CD4-positive, alpha-beta T cell (primary cell): Measurements from ENCODE around the gene DOCK8. TPM values are rescaled to one million over a fixed set of nuclear protein-coding genes. Genes with fewer than 3 reads are reported as not detected.

Experiments used
- ATAC-seq: fragments of 200-7000 bp; cut with Tn5 transposase; one replicate; pipeline ENCODE4 v1.10.0; 2022; ENCODE audit warnings: mild to moderate bottlenecking; ENCODE audit not compliant: poor library complexity
- CTCF ChIA-PET: fragments of 350-600 bp; sonication (Branson Sonifier 250); formaldehyde crosslinking; loops from one replicate; lab custom pipeline; 2021; ENCODE audit warnings: antibody characterized with exemption, inconsistent platforms; lab: Charles Lee
- POLR2A ChIA-PET: fragments of 350-600 bp; sonication (Branson Sonifier 250); formaldehyde crosslinking; loops from one replicate; lab custom pipeline; 2021; ENCODE audit warnings: antibody characterized with exemption, inconsistent platforms; lab: Charles Lee
- DNase-seq, 14 experiments: peaks; one replicate each; pipeline ENCODE4 v3.0.0-alpha.2; 2013 to 2020; ENCODE audit warnings: mixed read lengths in 2 of 14
- H3K27ac ChIP-seq, 2 donors: one replicate each; pipeline versions ENCODE4 v1.5.1 to v1.7.0; 2013; ENCODE audit warnings: low read length in 2 of 2, low read depth in 1 of 2, mild to moderate bottlenecking in 1 of 2
- H3K27me3 ChIP-seq, 2 experiments: 1 replicate in 1 of 2; 2 replicates in 1 of 2; pipeline versions ENCODE4 v1.6.1 to v1.7.0; 2013; ENCODE audit warnings: low read length in 2 of 2, control low read depth in 1 of 2, mild to moderate bottlenecking in 1 of 2, moderate library complexity in 1 of 2; ENCODE audit not compliant: insufficient read depth in 2 of 2, control insufficient read depth in 1 of 2
- H3K36me3 ChIP-seq: one replicate; pipeline ENCODE4 v1.6.1; 2013; ENCODE audit warnings: low read length, control low read depth; ENCODE audit not compliant: insufficient read depth
- H3K4me1 ChIP-seq: one replicate; pipeline ENCODE4 v1.6.1; 2013; ENCODE audit warnings: low read length, control low read depth; ENCODE audit not compliant: insufficient read depth
- H3K4me3 ChIP-seq: one replicate; pipeline ENCODE4 v1.5.1; 2013; ENCODE audit warnings: mild to moderate bottlenecking, low read length, moderate library complexity
- H3K9me3 ChIP-seq, 2 experiments: 1 replicate in 1 of 2; 2 replicates in 1 of 2; pipeline versions ENCODE4 v1.6.1 to v1.7.0; 2013; ENCODE audit warnings: low read length in 2 of 2, mild to moderate bottlenecking in 2 of 2, control low read depth in 1 of 2, moderate library complexity in 1 of 2; ENCODE audit not compliant: control insufficient read depth in 1 of 2, insufficient read depth in 1 of 2
- H3K27ac Mint-ChIP-seq: one replicate; pipeline ENCODE4 v1.8.0; 2020; ENCODE audit warnings: mixed read lengths
- H3K27me3 Mint-ChIP-seq: one replicate; pipeline ENCODE4 v1.8.0; 2021; ENCODE audit warnings: mixed read lengths
- H3K36me3 Mint-ChIP-seq: one replicate; pipeline ENCODE4 v1.8.0; 2021; ENCODE audit warnings: low read depth, mixed read lengths
- H3K4me1 Mint-ChIP-seq: one replicate; pipeline ENCODE4 v1.8.0; 2021; ENCODE audit warnings: low read depth, mixed read lengths
- H3K4me3 Mint-ChIP-seq: one replicate; pipeline ENCODE4 v1.8.0; 2020; ENCODE audit warnings: mild to moderate bottlenecking, mixed read lengths
- H3K9me3 Mint-ChIP-seq: one replicate; pipeline ENCODE4 v1.8.0; 2020; ENCODE audit warnings: mixed read lengths
- CTCF ChIP-seq: fragments of 200-600 bp; IDR thresholded peaks from one replicate; pipeline ENCODE4 v1.8.0; 2022; ENCODE audit warnings: antibody characterized with exemption, mild to moderate bottlenecking
- intact Hi-C, 2 experiments: fragments of 100-400 bp; cut with DNase I in 1 of 2; cut with micrococcal nuclease in 1 of 2; formaldehyde crosslinking; loops; one replicate each; pipeline versions ENCODE4 v1.15.1 to v1.9.0; 2023 to 2025; cut with DNase I, micrococcal nuclease
- total RNA-seq, 174 experiments: library from RNA in 2 of 174; stranded (reverse) in 2 of 174; gene quantifications; one replicate each; pipeline ENCODE4 v1.2.3 and lab custom pipeline; 2021 to 2026

The DOCK8 gene
- total RNA-seq, 2 experiments from 2014 or later, result 123 to 126 TPM

- Mint-ChIP-seq H3K36me3 (peaks cover 96% of the 10 kb centered on the region), H3K9me3 (no peaks in the 10 kb centered on the region), H3K27me3 (no peaks in the 10 kb centered on the region), H3K27ac (peak overlapping the region; percentile 64), H3K4me3 (no peak overlapping the region), H3K4me1 (no peaks in the 10 kb centered on the region)
- POLR2A ChIA-PET, result no interaction called here
- DNase-seq (no peak), ATAC-seq (no peak)
- CTCF ChIA-PET, result no interaction called here
- Histone ChIP-seq H3K27me3 (no peaks in the 10 kb centered on the region), H3K4me3 (no peak overlapping the region), H3K4me1 (no peaks in the 10 kb centered on the region), H3K9me3 (no peaks in the 10 kb centered on the region), H3K27ac (no peak overlapping the region), H3K36me3 (peaks cover 98% of the 10 kb centered on the region)
- no peak for TF ChIP-seq CTCF
- intact Hi-C loops, result no loop called here
Measured at GRCh38 chr9:394347-395052, 179.8 kb downstream of the DOCK8 start.

GRCh38 chr9:396396-396795, 181.7 kb downstream of the DOCK8 start:
- Histone ChIP-seq H3K27ac (no peak overlapping the region), H3K27me3 (no peaks in the 10 kb centered on the region), H3K4me1 (no peaks in the 10 kb centered on the region), H3K4me3 (no peak overlapping the region), H3K36me3 (peaks cover 89% of the 10 kb centered on the region), H3K9me3 (no peaks in the 10 kb centered on the region)
- Mint-ChIP-seq H3K4me3 (no peak overlapping the region), H3K9me3 (no peaks in the 10 kb centered on the region), H3K4me1 (no peaks in the 10 kb centered on the region), H3K27me3 (no peaks in the 10 kb centered on the region), H3K27ac (no peak overlapping the region), H3K36me3 (peaks cover 89% of the 10 kb centered on the region)
- no peak for TF ChIP-seq CTCF
- ChIA-PET POLR2A (no interaction called here), CTCF (interaction anchor here (0.5 kb wide), 1 partner anchor 9 kb away, joined by 3 read pairs; no protein-coding TSS in a partner anchor)
- DNase-seq (no peak), ATAC-seq (no peak)
- intact Hi-C loops, result no loop called here

GRCh38 chr9:398085-398484, 183.4 kb downstream of the DOCK8 start:
- DNase-seq (no peak), ATAC-seq (no peak)
- intact Hi-C loops, result no loop called here
- no peak for TF ChIP-seq CTCF
- peaks cover 90% of the 10 kb centered on the region for H3K36me3 ChIP-seq
- no peaks in the 10 kb centered on the region for H3K27me3 ChIP-seq
- Mint-ChIP-seq H3K27me3 (no peaks in the 10 kb centered on the region), H3K9me3 (no peaks in the 10 kb centered on the region), H3K27ac (no peak overlapping the region), H3K4me1 (no peaks in the 10 kb centered on the region), H3K4me3 (no peak overlapping the region), H3K36me3 (peaks cover 89% of the 10 kb centered on the region)
- H3K27ac ChIP-seq, result no peak overlapping the region
- ChIA-PET CTCF (no interaction called here), POLR2A (no interaction called here)
- H3K4me1 ChIP-seq, result no peaks in the 10 kb centered on the region
- no peaks in the 10 kb centered on the region for H3K9me3 ChIP-seq
- no peak overlapping the region for H3K4me3 ChIP-seq
